Measurements from ENCODE around the gene SLC4A1.

- TF ChIP-seq CTCF (IDR thresholded peaks at IDR 0.05) (no peak), POLR2A (IDR thresholded peaks at IDR 0.05) (no peak)
These were observed 44.6 kb upstream of the SLC4A1 start for GRCh38 chr17:44312396-44313104.
